Measurements from ENCODE around the gene NFATC2IP.

Gene NFATC2IP

DNA sequence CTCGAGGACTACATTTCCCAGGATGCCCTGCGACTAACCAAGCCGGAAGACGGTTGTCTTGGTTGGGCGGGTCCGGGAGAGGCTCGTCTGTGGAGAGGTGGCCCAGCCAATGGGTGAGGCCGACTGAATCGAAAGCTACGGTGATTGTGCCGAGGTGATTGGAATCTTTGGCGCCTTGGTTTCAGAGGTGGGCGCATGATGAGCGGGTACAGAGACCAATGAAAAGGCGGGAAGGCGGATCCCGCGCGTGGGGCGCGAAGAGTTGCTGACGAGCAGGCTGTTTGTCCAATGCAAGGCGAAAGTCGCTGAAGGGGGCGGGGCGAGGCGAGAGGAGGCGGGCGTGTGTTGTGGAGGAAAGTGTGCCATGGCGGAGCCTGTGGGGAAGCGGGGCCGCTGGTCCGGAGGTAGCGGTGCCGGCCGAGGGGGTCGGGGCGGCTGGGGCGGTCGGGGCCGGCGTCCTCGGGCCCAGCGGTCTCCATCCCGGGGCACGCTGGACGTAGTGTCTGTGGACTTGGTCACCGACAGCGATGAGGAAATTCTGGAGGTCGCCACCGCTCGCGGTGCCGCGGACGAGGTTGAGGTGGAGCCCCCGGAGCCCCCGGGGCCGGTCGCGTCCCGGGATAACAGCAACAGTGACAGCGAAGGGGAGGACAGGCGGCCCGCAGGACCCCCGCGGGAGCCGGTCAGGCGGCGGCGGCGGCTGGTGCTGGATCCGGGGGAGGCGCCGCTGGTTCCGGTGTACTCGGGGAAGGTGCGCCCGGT is at the start of gene NFATC2IP:
Gene NFATC2IP, plus strand, starts transcription at position 290 of the 762 bp plus-strand sequence. Its CDS starts 75 bp downstream, at position 365.
- peak within 1 kb of the TSS; percentile 81 for H3K4me3 ChIP-seq (ENCODE audit: low read depth, low read length)
- TF ChIP-seq, protein P1, sequence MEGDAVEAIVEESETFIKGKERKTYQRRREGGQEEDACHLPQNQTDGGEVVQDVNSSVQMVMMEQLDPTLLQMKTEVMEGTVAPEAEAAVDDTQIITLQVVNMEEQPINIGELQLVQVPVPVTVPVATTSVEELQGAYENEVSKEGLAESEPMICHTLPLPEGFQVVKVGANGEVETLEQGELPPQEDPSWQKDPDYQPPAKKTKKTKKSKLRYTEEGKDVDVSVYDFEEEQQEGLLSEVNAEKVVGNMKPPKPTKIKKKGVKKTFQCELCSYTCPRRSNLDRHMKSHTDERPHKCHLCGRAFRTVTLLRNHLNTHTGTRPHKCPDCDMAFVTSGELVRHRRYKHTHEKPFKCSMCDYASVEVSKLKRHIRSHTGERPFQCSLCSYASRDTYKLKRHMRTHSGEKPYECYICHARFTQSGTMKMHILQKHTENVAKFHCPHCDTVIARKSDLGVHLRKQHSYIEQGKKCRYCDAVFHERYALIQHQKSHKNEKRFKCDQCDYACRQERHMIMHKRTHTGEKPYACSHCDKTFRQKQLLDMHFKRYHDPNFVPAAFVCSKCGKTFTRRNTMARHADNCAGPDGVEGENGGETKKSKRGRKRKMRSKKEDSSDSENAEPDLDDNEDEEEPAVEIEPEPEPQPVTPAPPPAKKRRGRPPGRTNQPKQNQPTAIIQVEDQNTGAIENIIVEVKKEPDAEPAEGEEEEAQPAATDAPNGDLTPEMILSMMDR (IDR thresholded peaks at IDR 0.05; ENCODE audit: borderline replicate concordance, insufficient read depth, low read depth, low read length), result no peak

DNA sequence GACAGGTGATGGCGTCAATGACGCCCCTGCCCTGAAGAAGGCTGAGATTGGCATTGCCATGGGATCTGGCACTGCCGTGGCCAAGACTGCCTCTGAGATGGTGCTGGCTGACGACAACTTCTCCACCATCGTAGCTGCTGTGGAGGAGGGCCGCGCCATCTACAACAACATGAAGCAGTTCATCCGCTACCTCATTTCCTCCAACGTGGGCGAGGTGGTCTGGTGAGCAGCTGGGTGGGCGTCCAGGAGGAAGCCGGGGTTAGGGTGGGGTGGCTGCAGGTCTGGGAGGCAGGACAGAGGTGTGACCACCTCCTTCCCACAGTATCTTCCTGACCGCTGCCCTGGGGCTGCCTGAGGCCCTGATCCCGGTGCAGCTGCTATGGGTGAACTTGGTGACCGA is 48.9 kb upstream of the NFATC2IP start:
- TF ChIP-seq, protein P1 (IDR thresholded peaks at IDR 0.05; ENCODE audit: borderline replicate concordance, insufficient read depth, low read depth, low read length), result no peak
- no peak overlapping the region for H3K4me3 ChIP-seq (ENCODE audit: low read depth, low read length)

DNA sequence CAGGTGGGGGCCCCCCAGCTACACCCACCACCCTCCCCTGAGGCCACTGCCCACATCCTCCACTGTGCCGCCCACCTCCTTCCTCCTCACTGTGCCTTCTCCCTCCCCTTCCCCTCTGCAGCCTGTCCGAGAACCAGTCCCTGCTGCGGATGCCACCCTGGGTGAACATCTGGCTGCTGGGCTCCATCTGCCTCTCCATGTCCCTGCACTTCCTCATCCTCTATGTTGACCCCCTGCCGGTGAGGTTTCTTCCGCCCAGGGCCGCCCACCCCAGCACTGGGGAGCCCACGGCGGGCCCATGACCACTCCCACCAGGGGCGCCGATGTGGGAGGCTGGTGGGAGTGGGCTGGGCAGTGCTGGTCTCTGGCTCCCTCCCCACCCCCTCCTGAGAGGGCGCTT is 47.8 kb upstream of the NFATC2IP start:
- TF ChIP-seq, protein P1 (IDR thresholded peaks at IDR 0.05; ENCODE audit: borderline replicate concordance, insufficient read depth, low read depth, low read length), result no peak
- H3K4me3 ChIP-seq (ENCODE audit: low read depth, low read length), result no peak overlapping the region

DNA sequence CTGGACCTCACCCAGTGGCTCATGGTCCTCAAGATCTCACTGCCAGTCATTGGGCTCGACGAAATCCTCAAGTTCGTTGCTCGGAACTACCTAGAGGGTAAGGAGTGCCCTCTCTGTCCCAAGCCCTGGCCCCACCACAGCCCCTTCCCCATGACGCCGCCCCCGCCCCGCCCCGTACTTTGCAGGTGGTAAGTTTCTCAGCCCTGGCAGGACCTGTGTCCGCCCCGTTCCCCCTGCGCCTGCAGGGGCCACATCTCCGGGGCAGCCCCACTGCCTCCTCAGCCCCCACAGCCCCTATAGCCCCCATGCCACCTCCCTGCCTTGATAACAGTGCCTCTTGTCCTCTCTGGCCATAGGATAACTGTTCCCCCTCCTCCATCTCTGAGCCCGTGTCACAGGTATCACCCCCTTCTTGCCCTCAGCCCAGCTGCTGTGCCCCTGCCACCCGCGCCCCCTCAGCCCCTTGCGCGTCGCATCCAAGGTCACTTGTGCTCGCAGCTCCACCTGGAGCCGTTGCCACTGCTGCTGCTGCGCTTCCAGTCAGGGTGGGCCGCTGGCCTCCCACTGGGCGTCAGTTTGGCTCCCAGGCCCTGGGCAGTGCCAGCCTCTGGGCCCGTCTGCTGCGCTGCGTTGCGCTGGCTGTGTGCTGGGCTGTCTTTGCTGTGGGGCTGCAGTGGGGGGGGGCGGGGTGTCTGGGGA is 47.2 kb upstream of the NFATC2IP start:
- TF ChIP-seq, protein P1 (IDR thresholded peaks at IDR 0.05; ENCODE audit: borderline replicate concordance, insufficient read depth, low read depth, low read length), result no peak
- H3K4me3 ChIP-seq (ENCODE audit: low read depth, low read length), result no peak overlapping the region

DNA sequence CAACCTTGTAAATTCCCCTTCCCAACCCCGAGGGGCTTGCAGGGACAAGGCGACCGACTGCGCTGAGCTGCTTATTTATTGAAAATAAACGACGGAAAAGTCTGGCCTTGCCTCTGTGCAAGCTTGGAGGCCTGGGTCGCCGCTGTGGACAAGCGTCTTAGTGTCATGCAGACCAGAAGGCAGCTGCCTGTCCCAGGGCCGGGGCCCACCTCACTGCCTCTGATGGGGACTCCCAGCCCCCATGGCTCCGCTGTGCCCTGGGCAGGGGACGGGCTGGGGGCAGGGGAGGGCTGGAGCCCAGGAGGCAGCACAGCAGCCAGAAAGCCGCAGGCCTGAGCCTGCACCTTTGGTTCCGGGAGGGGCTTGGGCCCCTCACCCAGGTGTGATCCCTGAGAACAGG is 46.4 kb upstream of the NFATC2IP start:
- TF ChIP-seq, protein P1 (IDR thresholded peaks at IDR 0.05; ENCODE audit: borderline replicate concordance, insufficient read depth, low read depth, low read length), result no peak
- no peak overlapping the region for H3K4me3 ChIP-seq (ENCODE audit: low read depth, low read length)

DNA sequence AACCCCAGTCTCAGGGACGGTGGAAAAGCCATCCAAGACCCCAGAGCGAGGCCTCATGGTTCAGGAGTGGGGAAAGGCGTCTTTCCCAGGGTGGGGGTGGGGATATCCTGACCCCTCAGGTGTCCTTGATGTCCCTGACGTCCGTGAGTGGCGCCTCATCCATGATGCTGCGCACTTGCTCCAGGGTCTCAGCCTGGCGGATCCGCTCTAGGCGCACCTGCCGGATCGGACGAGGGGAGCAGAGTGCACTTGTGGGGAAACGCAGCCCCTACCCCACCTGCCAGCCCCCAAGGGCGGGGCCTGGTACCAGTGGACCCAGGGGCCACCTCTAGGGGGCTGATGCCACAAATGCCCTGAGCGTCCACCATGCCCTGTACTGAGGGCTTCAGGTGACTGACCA is 45.9 kb upstream of the NFATC2IP start:
- no peak overlapping the region for H3K4me3 ChIP-seq (ENCODE audit: low read depth, low read length)
- TF ChIP-seq, protein P1 (IDR thresholded peaks at IDR 0.05; ENCODE audit: borderline replicate concordance, insufficient read depth, low read depth, low read length), result no peak
